Limb (tissue), 2 donors: Measurements from ENCODE around the gene PDP2.

ENCODE experiments used
- DNase-seq, 2 donors: peaks; one replicate each; pipeline ENCODE4 v3.0.0-alpha.2; 2016; ENCODE audit errors: extremely low spot score in 2 of 2

Gene PDP2

GRCh38 chr16:66935314-66936011 lies 55.1 kb downstream of the PDP2 start, which contains the start of gene CES2:
CES2 (plus strand) TSS chr16:66935516; CDS start chr16:66935636, 120 bp downstream.
- no peak for DNase-seq

GRCh38 chr16:66936462-66936861 lies 56.1 kb downstream of the PDP2 start:
- no peak for DNase-seq

GRCh38 chr16:66936889-66937554 lies 56.7 kb downstream of the PDP2 start:
- DNase-seq, result no peak

GRCh38 chr16:66937725-66938337 lies 57.5 kb downstream of the PDP2 start:
- DNase-seq, result no peak

- no peak for DNase-seq
Observed at GRCh38 chr16:66939366-66939765, 59.1 kb downstream of the PDP2 start.

GRCh38 chr16:66940236-66940635 lies 59.9 kb downstream of the PDP2 start:
- no peak for DNase-seq
